Measurements from ENCODE around the gene MYO1H. TPM values are rescaled to one million over a fixed set of nuclear protein-coding genes. Genes with fewer than 3 reads are reported as not detected.

Gene MYO1H
- total RNA-seq, 2 donors from 2014 or later = not detected

DNA sequence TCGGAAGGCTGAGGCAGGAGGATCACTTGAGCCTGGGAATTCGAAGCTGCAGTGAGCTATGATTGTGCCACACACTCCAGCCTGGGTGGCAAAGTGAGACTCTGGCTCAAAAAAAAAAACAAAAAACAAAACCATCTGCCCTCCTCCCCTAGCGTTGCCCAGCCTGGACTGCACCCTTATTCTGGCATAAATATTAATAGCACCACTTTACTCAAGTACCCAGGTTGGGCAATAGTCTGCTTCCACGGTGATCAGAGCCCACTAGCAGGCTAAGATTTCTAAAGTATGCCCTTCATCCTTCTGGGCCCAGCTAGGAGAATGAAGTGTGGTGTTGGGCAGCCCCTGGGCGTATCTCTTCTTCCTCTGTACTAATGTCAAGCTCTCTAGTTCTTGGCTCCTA, 96.1 kb downstream of the MYO1H start:
- DNase-seq (ENCODE audit: low spot score) (no peak), ATAC-seq (ENCODE audit: insufficient number of reproducible peaks, low FRiP score, low read depth) (no peak)
- Histone ChIP-seq H3K9me3 (no peaks in the 10 kb centered on the region), H3K4me1 (ENCODE audit: control insufficient read depth in 1 of 2, low read depth in 2 of 2) (peaks cover 0 to 6% of the 10 kb centered on the region in 2 donors), H3K4me3 (no peak overlapping the region), H3K27me3 (replicated peaks; ENCODE audit: insufficient read depth) (no peaks in the 10 kb centered on the region), H3K27ac (peak overlapping the region in 1 of 2 donors; percentile 20), H3K36me3 (peaks cover 4% of the 10 kb centered on the region)
- no peak for TF ChIP-seq CTCF (IDR thresholded peaks at IDR 0.05)

- peak overlapping the region in 1 of 2 donors; percentile 20 for H3K27ac ChIP-seq
- H3K9me3 ChIP-seq = no peaks in the 10 kb centered on the region
- H3K4me3 ChIP-seq = no peak overlapping the region
- ATAC-seq (ENCODE audit: insufficient number of reproducible peaks, low FRiP score, low read depth) (no peak), DNase-seq (ENCODE audit: low spot score) (no peak)
- peaks cover 4% of the 10 kb centered on the region for H3K36me3 ChIP-seq
- no peaks in the 10 kb centered on the region for H3K27me3 ChIP-seq (replicated peaks; ENCODE audit: insufficient read depth)
- peaks cover 0 to 6% of the 10 kb centered on the region in 2 donors for H3K4me1 ChIP-seq (ENCODE audit: control insufficient read depth in 1 of 2, low read depth in 2 of 2)
- no peak for TF ChIP-seq CTCF (IDR thresholded peaks at IDR 0.05)
Measured at GRCh38 chr12:109444259-109444658, 96.6 kb downstream of the MYO1H start.

GRCh38 chr12:109445191-109445609, 97.5 kb downstream of the MYO1H start:
- no peak for TF ChIP-seq CTCF (IDR thresholded peaks at IDR 0.05)
- H3K9me3 ChIP-seq = no peaks in the 10 kb centered on the region
- H3K27ac ChIP-seq = no peak overlapping the region
- no peaks in the 10 kb centered on the region for H3K27me3 ChIP-seq (replicated peaks; ENCODE audit: insufficient read depth)
- ATAC-seq (ENCODE audit: insufficient number of reproducible peaks, low FRiP score, low read depth) (no peak), DNase-seq (ENCODE audit: low spot score) (no peak)
- H3K36me3 ChIP-seq = peaks cover 4% of the 10 kb centered on the region
- H3K4me3 ChIP-seq = no peak overlapping the region
- H3K4me1 ChIP-seq (ENCODE audit: control insufficient read depth in 1 of 2, low read depth in 2 of 2) = peaks cover 0 to 8% of the 10 kb centered on the region in 2 donors

DNA sequence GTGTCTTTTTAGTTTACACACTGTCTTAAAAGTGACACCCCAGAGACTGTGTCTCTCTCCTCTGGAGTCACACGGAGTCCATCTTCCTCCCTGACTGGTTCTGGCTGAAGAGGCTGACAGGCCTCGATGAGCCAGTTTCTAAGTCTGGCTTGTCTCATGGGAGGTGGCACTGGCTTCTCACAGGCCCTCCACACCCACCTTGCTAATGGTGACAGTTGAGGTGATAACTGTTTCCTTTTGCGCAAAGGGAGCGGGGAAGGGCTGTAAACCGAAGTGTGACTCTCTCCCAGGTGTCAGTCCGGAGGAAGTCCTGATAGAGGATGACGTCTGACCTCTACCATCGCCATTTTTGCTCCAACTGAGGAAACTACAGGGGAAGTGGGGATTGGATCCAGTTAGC, 99.2 kb downstream of the MYO1H start:
- DNase-seq (ENCODE audit: low spot score) (no peak), ATAC-seq (ENCODE audit: insufficient number of reproducible peaks, low FRiP score, low read depth) (no peak)
- Histone ChIP-seq H3K9me3 (no peaks in the 10 kb centered on the region), H3K4me3 (no peak overlapping the region), H3K27me3 (replicated peaks; ENCODE audit: insufficient read depth) (no peaks in the 10 kb centered on the region), H3K36me3 (peaks cover 17% of the 10 kb centered on the region), H3K4me1 (ENCODE audit: control insufficient read depth in 1 of 2, low read depth in 2 of 2) (peaks cover 0 to 25% of the 10 kb centered on the region in 2 donors), H3K27ac (no peak overlapping the region)
- TF ChIP-seq CTCF (IDR thresholded peaks at IDR 0.05) = no peak

GRCh38 chr12:109447482-109447881, 99.8 kb downstream of the MYO1H start:
- H3K36me3 ChIP-seq = peaks cover 18% of the 10 kb centered on the region
- no peaks in the 10 kb centered on the region for H3K9me3 ChIP-seq
- H3K27ac ChIP-seq = no peak overlapping the region
- H3K4me1 ChIP-seq (ENCODE audit: control insufficient read depth in 1 of 2, low read depth in 2 of 2) = peaks cover 0 to 31% of the 10 kb centered on the region in 2 donors
- no peak for TF ChIP-seq CTCF (IDR thresholded peaks at IDR 0.05)
- ATAC-seq (ENCODE audit: insufficient number of reproducible peaks, low FRiP score, low read depth) (no peak), DNase-seq (ENCODE audit: low spot score) (no peak)
- H3K4me3 ChIP-seq = no peak overlapping the region
- no peaks in the 10 kb centered on the region for H3K27me3 ChIP-seq (replicated peaks; ENCODE audit: insufficient read depth)

Measured in thoracic aorta (tissue), 2 donors.